Suppressor macrophage (primary cell): Measurements from ENCODE around the gene CCNH.

Experiments
- DNase-seq, 4 experiments: peaks; one replicate each; pipeline ENCODE4 v3.0.0-alpha.2; 2020 to 2022

The CCNH gene

DNA sequence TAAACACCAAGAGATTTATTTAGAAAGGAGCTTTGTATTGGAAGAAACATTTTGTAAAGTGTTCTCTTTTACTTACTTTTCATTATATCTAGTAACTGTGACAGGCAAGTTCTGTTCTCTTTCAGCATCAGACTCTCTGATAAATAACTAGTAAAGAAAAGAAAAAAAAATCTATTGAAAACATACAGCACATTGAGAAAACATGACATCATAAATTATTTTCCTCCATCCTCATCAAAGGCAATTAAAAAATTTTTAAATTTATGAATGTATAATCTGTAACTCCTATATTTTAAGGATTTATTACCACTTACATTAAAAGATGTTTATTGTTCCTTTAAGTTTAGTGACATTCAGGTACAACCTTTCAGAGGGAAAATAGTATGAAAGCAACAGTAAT, 11.1 kb downstream of the CCNH start:
- DNase-seq = no peak

GRCh38 chr5:87400305-87400899, 12.3 kb downstream of the CCNH start:
- peak in 2 of 4 experiments; percentile 54 to 62 for DNase-seq

- DNase-seq = peak in 2 of 4 experiments; percentile 74 to 76
Observed at GRCh38 chr5:87399720-87400119, 13.0 kb downstream of the CCNH start.

- DNase-seq = peak in 2 of 4 experiments; percentile 17 to 33
Observed at GRCh38 chr5:87398981-87399614, 13.6 kb downstream of the CCNH start.

- peak in 3 of 4 experiments; percentile 12 to 70 (median 61) for DNase-seq
Observed at GRCh38 chr5:87394411-87395165, 18.1 kb downstream of the CCNH start.

DNA sequence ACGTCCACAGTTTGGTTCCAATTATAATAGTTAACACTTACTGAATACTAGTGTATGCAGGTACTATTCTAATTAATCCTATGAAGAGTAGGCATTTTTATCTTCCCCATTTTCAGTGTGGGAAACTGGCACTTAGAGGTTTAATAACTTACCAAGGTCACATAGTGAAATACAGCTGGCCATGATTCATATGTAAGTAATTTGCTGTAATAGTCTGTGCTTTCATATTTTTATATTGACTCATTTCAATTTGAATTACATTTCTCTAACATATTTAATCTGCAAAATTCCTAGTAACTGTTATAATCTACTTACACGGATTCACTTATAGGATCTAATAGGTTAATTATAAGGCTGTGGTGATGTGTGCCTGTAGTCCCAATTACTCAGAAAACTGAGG, 19.4 kb downstream of the CCNH start:
- DNase-seq = peak in 2 of 4 experiments; percentile 28 to 50

- DNase-seq = no peak
Observed at GRCh38 chr5:87392801-87393200, 19.9 kb downstream of the CCNH start.

DNA sequence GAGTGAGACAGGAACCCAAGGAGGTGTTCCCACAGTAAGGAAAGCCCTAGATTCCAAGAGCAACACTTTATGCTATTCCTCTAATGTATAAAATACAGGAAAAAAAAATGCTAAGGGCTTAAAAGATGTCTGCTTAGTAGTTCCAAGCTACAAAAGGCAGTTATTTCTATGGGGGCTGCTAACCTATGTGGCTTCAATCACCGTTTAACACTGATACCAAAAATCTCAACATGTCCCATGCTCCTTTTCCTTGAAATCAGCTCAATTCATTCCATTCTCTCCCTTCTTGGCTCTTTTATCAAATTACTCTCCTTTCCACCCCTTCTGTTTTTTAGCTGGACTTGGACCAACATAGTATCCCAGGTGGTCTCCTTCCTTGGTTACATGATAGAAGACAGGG, 20.6 kb downstream of the CCNH start:
- DNase-seq = no peak

- DNase-seq = no peak
Observed at GRCh38 chr5:87390576-87391199, 22.0 kb downstream of the CCNH start.

DNA sequence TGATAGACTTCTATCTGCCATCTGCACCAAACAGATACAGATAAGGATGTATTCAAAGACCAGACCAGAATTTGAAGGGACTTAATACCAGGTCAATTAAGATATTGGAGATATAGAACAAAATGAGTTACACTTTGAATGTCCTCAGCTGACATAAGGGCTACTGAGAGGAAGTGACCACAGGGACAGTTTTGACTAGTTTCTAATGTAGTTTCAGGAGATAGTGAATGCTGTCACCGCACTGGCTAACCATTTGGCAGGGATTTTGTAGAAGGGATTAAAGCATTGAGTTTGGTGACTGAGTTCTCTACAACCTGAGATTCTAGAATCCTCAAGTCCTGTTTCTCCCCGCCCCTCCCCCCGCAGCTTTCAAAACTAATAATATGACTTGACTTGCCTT, 22.7 kb downstream of the CCNH start:
- no peak for DNase-seq

DNA sequence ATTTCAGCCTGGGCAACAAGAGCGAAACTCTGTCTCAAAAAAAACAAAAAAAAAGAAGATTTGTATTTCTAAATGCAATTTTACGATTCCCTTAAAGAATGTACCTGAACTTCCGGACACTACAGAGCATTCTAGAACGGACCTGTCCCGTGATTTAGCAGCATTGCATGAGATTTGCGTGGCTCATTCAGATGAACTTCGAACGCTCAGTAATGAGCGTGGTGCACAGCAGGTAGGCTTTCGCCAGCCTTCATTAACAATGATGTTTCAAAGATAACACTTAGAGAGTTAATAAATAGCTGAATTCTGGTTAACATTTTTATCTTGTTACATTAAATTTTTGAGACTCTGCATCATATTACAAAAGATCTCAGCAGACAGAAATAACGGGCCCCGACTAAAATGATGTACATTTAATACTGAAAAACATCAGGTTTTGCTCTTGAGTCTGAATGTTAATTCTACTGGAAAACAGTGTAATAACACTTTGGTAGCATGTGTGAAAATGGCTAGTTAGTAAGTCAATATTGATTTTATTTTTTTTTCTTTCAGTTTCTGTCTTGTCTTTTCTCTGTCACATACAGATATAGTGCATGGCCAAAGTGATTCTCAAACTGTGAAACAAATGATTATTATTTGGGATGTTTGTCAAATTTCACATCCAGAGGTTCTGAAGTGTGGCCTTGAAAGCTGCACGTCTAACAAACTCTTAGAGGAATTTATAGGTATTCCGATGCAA, 23.3 kb downstream of the CCNH start:
- DNase-seq = no peak

- DNase-seq = no peak
Observed at GRCh38 chr5:87388129-87388528, 24.6 kb downstream of the CCNH start.

- no peak for DNase-seq
Observed at GRCh38 chr5:87385802-87386201, 26.9 kb downstream of the CCNH start.

- no peak for DNase-seq
Observed at GRCh38 chr5:87383216-87383615, 29.5 kb downstream of the CCNH start.

- no peak for DNase-seq
Observed at GRCh38 chr5:87382224-87382623, 30.5 kb downstream of the CCNH start.

DNA sequence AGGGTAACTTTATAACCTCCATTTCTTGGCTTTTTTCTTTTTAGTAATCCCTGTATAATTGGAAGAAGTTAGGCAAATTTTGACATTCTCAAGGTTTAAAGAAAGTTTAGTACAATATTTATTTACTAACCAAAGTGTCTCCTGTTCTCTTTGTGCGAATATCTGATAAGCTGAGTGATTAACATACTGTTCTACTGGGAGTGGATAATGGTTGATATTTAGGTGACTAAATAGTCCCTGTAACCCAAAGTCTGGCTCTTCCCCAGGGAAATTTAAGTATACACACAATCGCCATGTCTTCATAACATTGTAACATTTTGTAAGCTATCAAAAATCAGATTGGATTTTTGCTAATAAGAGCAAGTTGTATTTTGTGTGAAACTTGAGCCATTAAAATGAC, 40.0 kb downstream of the CCNH start:
- no peak for DNase-seq

- DNase-seq = no peak
Observed at GRCh38 chr5:87369431-87369830, 43.3 kb downstream of the CCNH start.

DNA sequence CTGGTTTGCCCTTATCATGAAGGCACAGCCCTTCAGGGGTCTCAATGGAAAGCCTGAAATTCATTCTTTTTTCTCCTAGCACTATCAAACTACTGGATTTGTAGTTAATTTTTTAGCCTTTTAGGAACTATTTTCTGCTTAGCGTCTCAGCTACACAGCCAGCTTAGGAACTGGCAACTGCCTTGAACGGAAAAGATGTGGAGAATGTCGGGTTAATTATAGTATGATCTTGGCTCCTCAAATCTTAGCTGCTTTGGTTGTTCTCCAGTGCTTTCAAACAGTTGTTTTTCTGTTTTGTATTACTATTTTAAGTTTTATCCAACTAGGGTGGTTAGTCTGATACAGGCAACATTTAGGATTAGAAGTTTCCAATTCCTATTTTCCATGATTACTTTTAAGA, 44.1 kb downstream of the CCNH start:
- DNase-seq = no peak

GRCh38 chr5:87367243-87367642, 45.5 kb downstream of the CCNH start:
- DNase-seq = no peak

DNA sequence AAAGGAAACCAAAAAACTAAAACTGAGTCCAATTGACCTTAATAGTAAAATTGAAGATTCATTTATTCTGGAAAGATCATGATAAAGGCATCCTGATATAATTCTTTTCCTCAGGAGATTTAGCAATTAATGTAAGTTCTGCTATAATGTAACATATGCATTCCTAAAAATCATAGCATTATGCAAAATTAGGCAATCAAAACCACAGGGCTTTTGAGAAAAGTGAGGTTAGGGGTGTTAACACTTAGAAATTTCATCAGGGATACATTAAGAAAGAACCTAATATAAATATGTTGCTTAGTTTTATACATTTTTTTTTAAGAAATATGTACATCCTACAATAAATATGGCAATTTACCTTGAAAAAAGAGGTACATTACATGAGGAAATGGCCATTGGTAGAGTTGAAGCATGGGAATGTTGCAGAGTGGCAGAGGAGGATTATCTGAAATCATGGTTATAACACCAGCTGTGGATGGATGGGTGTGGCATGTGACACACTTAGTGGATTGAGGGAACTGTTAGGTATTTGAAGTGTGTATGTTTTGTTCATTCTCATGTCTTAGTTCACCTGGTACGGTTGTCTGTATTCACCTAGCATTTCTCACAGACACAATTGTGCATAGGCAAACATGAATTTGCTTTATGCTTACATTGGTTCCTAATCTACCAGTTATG, 51.1 kb downstream of the CCNH start:
- peak in 2 of 4 experiments; percentile 23 to 24 for DNase-seq

DNA sequence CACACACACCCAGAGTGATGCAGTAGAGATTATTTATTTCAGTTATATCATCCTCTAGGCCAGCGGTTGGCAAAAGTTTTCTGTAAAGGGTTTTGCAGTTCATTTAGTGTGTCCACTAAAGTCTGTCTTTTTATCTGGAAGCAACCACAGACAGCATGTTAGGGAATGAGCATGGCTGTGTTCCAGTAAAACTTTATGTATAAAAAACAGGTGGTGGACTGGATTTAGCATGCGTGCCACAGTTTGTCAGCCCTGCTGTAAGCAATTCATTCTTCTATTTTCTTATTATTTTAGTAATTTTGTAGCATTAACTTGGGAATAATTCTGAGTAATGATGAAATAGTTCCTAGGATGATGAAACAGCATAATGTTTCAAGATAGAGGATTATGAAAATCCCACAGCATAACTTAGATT, 51.7 kb downstream of the CCNH start:
- DNase-seq = no peak

DNA sequence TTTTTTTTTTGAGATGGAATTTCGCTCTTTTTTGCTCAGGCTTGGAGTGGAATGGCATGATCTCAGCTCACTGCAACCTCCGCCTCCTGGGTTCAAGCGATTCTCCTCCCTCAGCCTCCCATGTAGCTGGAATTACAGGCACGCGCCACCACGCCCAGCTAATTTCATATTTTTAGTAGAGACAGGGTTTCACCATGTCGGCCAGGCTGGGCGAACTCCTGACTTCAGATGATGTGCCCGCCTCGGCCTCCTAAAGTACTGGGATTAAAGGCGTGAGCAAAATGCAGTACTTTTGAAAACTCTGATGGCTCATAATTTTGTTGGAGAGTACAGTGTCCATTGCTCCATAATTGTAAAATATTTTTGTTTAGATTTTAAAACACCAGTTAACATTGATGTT, 52.6 kb downstream of the CCNH start:
- no peak for DNase-seq
